ENCODE data around the gene ZNF175. TPM values are rescaled to one million over a fixed set of nuclear protein-coding genes. Genes with fewer than 3 reads are reported as not detected.
A peak's percentile ranks its signal among the peaks of the same experiment; 100 is the strongest.

ZNF175 gene
- total RNA-seq, 4 donors from 2014 or later, result 11.9 to 27.2 (median 16.0) TPM

DNA sequence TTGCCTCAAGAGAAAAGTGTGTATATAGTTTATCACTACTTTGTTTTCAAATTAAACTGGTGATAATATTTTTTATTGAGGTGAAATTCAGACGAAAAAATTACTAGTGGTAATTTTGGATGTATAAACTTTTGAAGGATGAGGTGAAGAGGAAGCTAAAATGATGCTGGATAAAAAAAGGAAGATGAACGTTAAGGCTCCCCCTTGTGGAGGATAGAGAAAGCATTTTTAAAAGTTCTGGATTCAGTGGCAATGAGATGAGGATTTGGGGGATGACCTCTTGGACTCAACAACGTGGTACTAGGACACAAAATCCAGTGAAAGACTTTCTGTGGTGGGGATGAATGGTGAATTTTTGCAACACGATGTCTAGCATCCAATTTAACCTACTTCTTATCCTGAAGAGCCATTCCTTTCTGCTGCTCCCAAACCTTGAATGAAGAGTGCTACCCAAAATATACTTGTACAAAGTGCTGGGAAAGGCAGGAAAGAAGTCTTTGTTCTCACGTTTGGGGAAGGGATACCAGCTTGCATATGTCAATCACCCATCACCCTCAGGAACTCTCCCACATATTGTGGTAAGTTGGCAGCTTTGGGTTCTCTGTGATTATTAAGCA lies 66.4 kb downstream of the ZNF175 start:
- no peak overlapping the region for H3K27ac ChIP-seq
- TF ChIP-seq POLR2A (IDR thresholded peaks at IDR 0.05), result no peak
- TF ChIP-seq, protein P1, sequence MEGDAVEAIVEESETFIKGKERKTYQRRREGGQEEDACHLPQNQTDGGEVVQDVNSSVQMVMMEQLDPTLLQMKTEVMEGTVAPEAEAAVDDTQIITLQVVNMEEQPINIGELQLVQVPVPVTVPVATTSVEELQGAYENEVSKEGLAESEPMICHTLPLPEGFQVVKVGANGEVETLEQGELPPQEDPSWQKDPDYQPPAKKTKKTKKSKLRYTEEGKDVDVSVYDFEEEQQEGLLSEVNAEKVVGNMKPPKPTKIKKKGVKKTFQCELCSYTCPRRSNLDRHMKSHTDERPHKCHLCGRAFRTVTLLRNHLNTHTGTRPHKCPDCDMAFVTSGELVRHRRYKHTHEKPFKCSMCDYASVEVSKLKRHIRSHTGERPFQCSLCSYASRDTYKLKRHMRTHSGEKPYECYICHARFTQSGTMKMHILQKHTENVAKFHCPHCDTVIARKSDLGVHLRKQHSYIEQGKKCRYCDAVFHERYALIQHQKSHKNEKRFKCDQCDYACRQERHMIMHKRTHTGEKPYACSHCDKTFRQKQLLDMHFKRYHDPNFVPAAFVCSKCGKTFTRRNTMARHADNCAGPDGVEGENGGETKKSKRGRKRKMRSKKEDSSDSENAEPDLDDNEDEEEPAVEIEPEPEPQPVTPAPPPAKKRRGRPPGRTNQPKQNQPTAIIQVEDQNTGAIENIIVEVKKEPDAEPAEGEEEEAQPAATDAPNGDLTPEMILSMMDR (IDR thresholded peaks at IDR 0.05), result peak in 3 of 6 experiments; percentile 41 to 60 (median 49)
- H3K4me1 ChIP-seq, result no peaks in the 10 kb centered on the region
- no peak for DNase-seq
- no peaks in the 10 kb centered on the region for H3K9me3 ChIP-seq
- no peaks in the 10 kb centered on the region for H3K36me3 ChIP-seq
- no peak overlapping the region for H3K4me3 ChIP-seq
- H3K27me3 ChIP-seq, result no peaks in the 10 kb centered on the region

DNA sequence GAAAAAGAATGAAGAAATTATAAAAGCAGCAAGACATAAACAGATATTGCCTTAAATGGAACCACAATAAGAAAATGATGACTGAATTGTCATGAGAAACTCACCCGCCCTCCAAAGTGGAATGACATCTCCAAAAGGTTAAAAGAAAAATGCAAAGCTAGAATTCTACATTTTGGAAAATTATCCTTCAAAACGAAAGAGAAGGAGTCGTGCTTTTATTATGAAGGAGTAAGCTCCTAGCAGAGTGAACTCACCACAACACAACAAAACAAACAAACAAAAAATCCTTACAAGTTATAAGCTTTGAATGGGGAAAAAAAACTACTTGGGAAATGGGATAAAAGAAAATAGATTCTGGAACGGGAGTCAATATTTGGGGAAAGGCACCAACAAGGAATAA lies 68.8 kb downstream of the ZNF175 start:
- TF ChIP-seq, protein P1 (IDR thresholded peaks at IDR 0.05), result no peak
- no peak for TF ChIP-seq POLR2A (IDR thresholded peaks at IDR 0.05)
- Histone ChIP-seq H3K36me3 (no peaks in the 10 kb centered on the region), H3K9me3 (no peaks in the 10 kb centered on the region)

DNA sequence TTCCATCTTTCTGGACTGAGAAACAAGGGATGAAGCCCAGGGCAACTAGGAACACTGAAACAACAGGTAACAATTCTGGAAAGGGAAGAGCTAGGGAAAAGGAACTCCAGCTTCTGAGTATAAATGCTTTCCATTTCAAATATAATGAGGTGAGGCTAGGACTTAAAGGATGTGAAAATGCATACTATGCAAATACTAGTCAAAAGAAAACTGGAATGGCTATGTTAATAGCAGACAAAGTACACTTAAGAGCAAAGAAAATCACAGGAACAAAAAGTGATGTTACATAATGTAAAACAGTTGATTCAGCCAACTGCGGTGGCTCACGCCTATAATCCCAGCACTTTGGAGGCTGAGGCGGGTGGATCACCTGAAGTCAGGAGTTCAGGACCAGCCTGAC lies 69.3 kb downstream of the ZNF175 start:
- TF ChIP-seq, protein P1 (IDR thresholded peaks at IDR 0.05), result no peak
- Histone ChIP-seq H3K27ac (no peak overlapping the region), H3K9me3 (no peaks in the 10 kb centered on the region), H3K4me1 (no peaks in the 10 kb centered on the region), H3K36me3 (no peaks in the 10 kb centered on the region), H3K4me3 (no peak overlapping the region), H3K27me3 (no peaks in the 10 kb centered on the region)
- no peak for DNase-seq

More for the DNA sequence above, 68.8 kb downstream of the ZNF175 start:
- no peak for DNase-seq
- no peak overlapping the region for H3K4me3 ChIP-seq
- H3K27ac ChIP-seq, result no peak overlapping the region
- no peaks in the 10 kb centered on the region for H3K27me3 ChIP-seq
- no peaks in the 10 kb centered on the region for H3K4me1 ChIP-seq

DNA sequence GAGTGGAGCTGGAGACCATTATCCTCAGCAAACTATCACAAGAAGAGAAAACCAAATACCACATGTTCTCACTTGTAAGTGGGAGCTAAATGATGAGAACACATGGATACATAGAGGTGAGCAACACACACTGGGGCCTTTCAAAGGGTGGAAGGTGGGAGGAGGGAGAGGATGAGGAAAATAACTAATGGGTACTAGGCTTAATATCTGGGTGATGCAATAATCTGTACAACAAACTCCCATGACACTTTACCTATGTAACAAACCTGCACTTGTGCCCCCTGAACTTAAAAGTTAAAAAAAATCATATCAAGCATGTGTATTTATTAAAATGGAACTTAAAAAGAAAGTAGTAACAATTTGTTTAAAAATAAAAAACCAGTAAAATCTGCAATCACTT lies 70.6 kb downstream of the ZNF175 start:
- H3K27me3 ChIP-seq, result no peaks in the 10 kb centered on the region

More for the DNA sequence above, 70.6 kb downstream of the ZNF175 start:
- Histone ChIP-seq H3K9me3 (no peaks in the 10 kb centered on the region), H3K4me3 (no peak overlapping the region), H3K4me1 (no peaks in the 10 kb centered on the region), H3K27ac (no peak overlapping the region), H3K36me3 (no peaks in the 10 kb centered on the region)
- TF ChIP-seq, protein P1 (IDR thresholded peaks at IDR 0.05), result no peak
- no peak for TF ChIP-seq POLR2A (IDR thresholded peaks at IDR 0.05)
- DNase-seq, result no peak

Other genes starting within 250 kb of the ZNF175 start
- gene VSIG10L, start 229.1 kb upstream of the ZNF175 start, total RNA-seq, result 1 to 10 TPM in 3 of 4 donors, not detected in 1; 2.5 to 6.5 (median 5.2) TPM
- gene ETFB, start 204.9 kb upstream of the ZNF175 start, total RNA-seq, result 100 to 1,000 TPM; 125 to 305 (median 154) TPM
- gene CLDND2, start 202.3 kb upstream of the ZNF175 start, total RNA-seq, result not detected
- 1 to 10 TPM in 2 of 4 donors, not detected in 2; 1.2 to 1.8 TPM for gene NKG7, start 198.6 kb upstream of the ZNF175 start, total RNA-seq
- not detected for gene LIM2, start 183.3 kb upstream of the ZNF175 start, total RNA-seq
- not detected for gene C19orf84, start 180.7 kb upstream of the ZNF175 start, total RNA-seq
- 10 to 100 TPM in 1 of 4 donors, 1 to 10 TPM in 2, under 1 TPM in 1; 0.53 to 35.5 (median 3.0) TPM for gene SIGLEC10, start 153.6 kb upstream of the ZNF175 start, total RNA-seq
- gene SIGLEC8, start 112.8 kb upstream of the ZNF175 start, total RNA-seq, result 10 to 100 TPM in 1 of 4 donors, under 1 TPM in 3; 0.18 to 13.2 (median 0.52) TPM
- 1 to 10 TPM; 2.4 to 4.4 (median 2.5) TPM for gene CEACAM18, start 92.7 kb upstream of the ZNF175 start, total RNA-seq
- gene SIGLEC12, start 69.5 kb upstream of the ZNF175 start, total RNA-seq, result 1 to 10 TPM in 2 of 4 donors, not detected in 2; 2.5 to 3.3 TPM
- 10 to 100 TPM in 1 of 4 donors, 1 to 10 TPM in 2, not detected in 1; 2.7 to 19.8 (median 6.8) TPM for gene SIGLEC6, start 39.6 kb upstream of the ZNF175 start, total RNA-seq
- 1 to 10 TPM in 1 of 4 donors, under 1 TPM in 1, not detected in 2; 0.57 to 9.1 TPM for gene SIGLEC5, start 59.1 kb downstream of the ZNF175 start, total RNA-seq
- 10 to 100 TPM in 1 of 4 donors, under 1 TPM in 1, not detected in 2; 0.95 to 12.4 TPM for gene SIGLEC14, start 75.5 kb downstream of the ZNF175 start, total RNA-seq
- gene SPACA6, start 122.0 kb downstream of the ZNF175 start, total RNA-seq, result 10 to 100 TPM in 3 of 4 donors, 1 to 10 TPM in 1; 3.0 to 29.7 (median 11.6) TPM
- gene HAS1, start 152.7 kb downstream of the ZNF175 start, total RNA-seq, result under 1 TPM in 1 of 4 donors, not detected in 3; 0.54 TPM
- gene FPR1, start 180.6 kb downstream of the ZNF175 start, total RNA-seq, result 1 to 10 TPM; 1.6 to 5.8 (median 2.6) TPM
- gene FPR2, start 189.9 kb downstream of the ZNF175 start, total RNA-seq, result 1 to 10 TPM in 1 of 4 donors, not detected in 3; 1.9 TPM
- gene FPR3, start 223.9 kb downstream of the ZNF175 start, total RNA-seq, result 1 to 10 TPM in 3 of 4 donors, not detected in 1; 2.3 to 3.3 (median 2.7) TPM